ENCODE measurements around the gene FAM219A.

Gene FAM219A

GRCh38 chr9:34379334-34380033 is 78.9 kb downstream of the FAM219A start:
- no peak for DNase-seq (ENCODE audit: low read depth, low spot score)
- ChIA-PET POLR2A (no interaction called here), CTCF (interaction anchor here (0.8 to 8.7 kb wide), 31 partner anchors 9 to 565 kb away, joined by 3 to 154 read pairs (median 5); no protein-coding TSS in a partner anchor)
- peak overlapping the region; percentile 41 for H3K4me3 ChIP-seq (ENCODE audit: low read depth, low read length)
- TF ChIP-seq CTCF (IDR thresholded peaks at IDR 0.05; ENCODE audit: insufficient read depth, low read length, missing control alignments), result peak; percentile 91

GRCh38 chr9:34378376-34379060 is 79.9 kb downstream of the FAM219A start:
- no peak for TF ChIP-seq CTCF (IDR thresholded peaks at IDR 0.05; ENCODE audit: insufficient read depth, low read length, missing control alignments)
- ChIA-PET POLR2A (no interaction called here), CTCF (interaction anchor here (0.6 to 8.7 kb wide), 37 partner anchors 9 to 1578 kb away, joined by 3 to 154 read pairs (median 5); partner anchors contain the start of gene DCTN3)
- no peak overlapping the region for H3K4me3 ChIP-seq (ENCODE audit: low read depth, low read length)
- DNase-seq (ENCODE audit: low read depth, low spot score), result no peak

- H3K4me3 ChIP-seq (ENCODE audit: low read depth, low read length), result peak overlapping the region; percentile 74
- no peak for TF ChIP-seq CTCF (IDR thresholded peaks at IDR 0.05; ENCODE audit: insufficient read depth, low read length, missing control alignments)
- no peak for DNase-seq (ENCODE audit: low read depth, low spot score)
- ChIA-PET CTCF (interaction anchor here (0.8 to 8.7 kb wide), 15 partner anchors 7 to 563 kb away, joined by 3 to 154 read pairs (median 6); partner anchors contain the start of gene DCTN3), POLR2A (no interaction called here)
These were observed 81.0 kb downstream of the FAM219A start for GRCh38 chr9:34377404-34377746.

- DNase-seq (ENCODE audit: low read depth, low spot score), result no peak
- ChIA-PET POLR2A (no interaction called here), CTCF (interaction anchor here (0.8 to 8.7 kb wide), 11 partner anchors 7 to 338 kb away, joined by 3 to 154 read pairs (median 5); no protein-coding TSS in a partner anchor)
- H3K4me3 ChIP-seq (ENCODE audit: low read depth, low read length), result peak within 1 kb of the TSS; percentile 74
- TF ChIP-seq CTCF (IDR thresholded peaks at IDR 0.05; ENCODE audit: insufficient read depth, low read length, missing control alignments), result no peak
These were observed 81.6 kb downstream of the FAM219A start, which contains the start of gene MYORG for GRCh38 chr9:34376596-34377403. TSS of gene MYORG (minus strand) at chr9:34376898. CDS start at chr9:34372943, 3,955 bp downstream.

GRCh38 chr9:34375901-34376595 is 82.3 kb downstream of the FAM219A start:
- no peak for TF ChIP-seq CTCF (IDR thresholded peaks at IDR 0.05; ENCODE audit: insufficient read depth, low read length, missing control alignments)
- peak overlapping the region; percentile 74 for H3K4me3 ChIP-seq (ENCODE audit: low read depth, low read length)
- POLR2A ChIA-PET, result no interaction called here
- DNase-seq (ENCODE audit: low read depth, low spot score), result no peak
- CTCF ChIA-PET, result interaction anchor here (1.2 to 8.7 kb wide), 4 partner anchors 9 to 43 kb away, joined by 3 to 154 read pairs (median 8); no protein-coding TSS in a partner anchor
